DOHH2 (cell line): ENCODE data around the gene DLEC1.

Source experiments
- H3F3A ChIP-seq: fragments of 200-600 bp; sonication (generic), shearing (Covaris generic); 2 replicates; pipeline ENCODE4 v1.6.0; 2016; ENCODE audit warnings: antibody characterized with exemption, mild to moderate bottlenecking; ENCODE audit not compliant: control insufficient read depth, insufficient read depth
- H3K27ac ChIP-seq: fragments of 200-600 bp; sonication (generic); 2 replicates; pipeline ENCODE4 v1.5.1; 2014; ENCODE audit warnings: low read depth, mild to moderate bottlenecking, low read length, moderate library complexity
- H3K27me3 ChIP-seq: fragments of 200-600 bp; sonication (generic); 2 replicates; pipeline ENCODE4 v1.6.1; 2014; ENCODE audit warnings: mild to moderate bottlenecking, low read length, mixed read lengths; ENCODE audit not compliant: control insufficient read depth
- H3K36me3 ChIP-seq: fragments of 200-600 bp; sonication (generic); 2 replicates; pipeline ENCODE4 v1.6.1; 2014; ENCODE audit warnings: mild to moderate bottlenecking, low read length, moderate library complexity, mixed read lengths; ENCODE audit not compliant: control insufficient read depth
- H3K4me1 ChIP-seq: fragments of 200-600 bp; sonication (generic); 2 replicates; pipeline ENCODE4 v1.6.1; 2014; ENCODE audit warnings: mild to moderate bottlenecking, low read length, mixed read lengths; ENCODE audit not compliant: control insufficient read depth
- H3K4me2 ChIP-seq: fragments of 200-600 bp; sonication (generic); 2 replicates; pipeline ENCODE4 v1.6.0; 2014; ENCODE audit warnings: mild to moderate bottlenecking, low read length, moderate library complexity
- H3K4me3 ChIP-seq: fragments of 200-600 bp; sonication (generic); 2 replicates; pipeline ENCODE4 v1.5.1; 2014; ENCODE audit warnings: mild to moderate bottlenecking, low read length, mixed read lengths
- H3K79me2 ChIP-seq: fragments of 200-600 bp; sonication (generic); 2 replicates; pipeline ENCODE4 v1.6.1; 2014; ENCODE audit warnings: mild to moderate bottlenecking, low read length, mixed read lengths; ENCODE audit not compliant: control insufficient read depth
- H3K9me2 ChIP-seq: fragments of 200-600 bp; sonication (generic); replicated peaks from 2 replicates; pipeline ENCODE4 v1.6.1; 2014; ENCODE audit warnings: mild to moderate bottlenecking, low read length, mixed read lengths; ENCODE audit not compliant: control insufficient read depth
- H3K9me3 ChIP-seq: fragments of 200-600 bp; sonication (generic); 2 replicates; pipeline ENCODE4 v1.6.1; 2014; ENCODE audit warnings: antibody characterized with exemption, low read length, mixed read lengths; ENCODE audit not compliant: control insufficient read depth, insufficient read depth
- H4K20me1 ChIP-seq: fragments of 200-600 bp; sonication (generic); 2 replicates; pipeline ENCODE4 v1.6.0; 2014; ENCODE audit warnings: low read depth, mild to moderate bottlenecking, antibody characterized with exemption, low read length, moderate library complexity; ENCODE audit not compliant: control insufficient read depth, insufficient read depth
- EZH2phosphoT487 ChIP-seq: fragments of 200-600 bp; sonication (generic); IDR thresholded peaks from 2 replicates; pipeline ENCODE4 v1.6.1; 2017; ENCODE audit warnings: borderline replicate concordance, mild to moderate bottlenecking, antibody characterized with exemption, low read length, moderate library complexity, mixed read lengths
- TF ChIP-seq, protein P1 (sequence below): fragments of 200-600 bp; sonication (generic); IDR thresholded peaks from one replicate; pipeline ENCODE4 v1.5.1; 2014; ENCODE audit warnings: antibody characterized with exemption, mild to moderate bottlenecking, low read depth, low read length; ENCODE audit not compliant: poor library complexity, severe bottlenecking

Gene DLEC1

DNA sequence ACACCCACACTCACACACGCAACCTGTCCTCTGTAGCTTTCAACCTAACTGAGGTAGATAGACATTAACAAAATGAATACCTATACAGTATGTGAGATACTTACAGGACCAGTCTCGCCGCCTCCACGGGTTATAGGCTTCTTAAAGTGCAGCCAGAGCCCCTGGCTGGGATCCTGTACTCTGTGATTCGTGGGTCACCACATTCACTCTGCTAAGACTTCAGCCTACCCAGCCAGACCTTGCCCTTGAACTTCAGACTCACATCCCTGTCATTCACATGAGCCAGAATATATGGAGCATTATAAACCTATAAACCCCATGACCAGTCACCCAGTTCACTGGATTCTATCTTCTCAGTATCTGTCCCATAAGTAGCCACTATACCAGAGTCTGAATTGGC, 1.4 kb downstream of the DLEC1 start:
- no peak for TF ChIP-seq EZH2phosphoT487
- TF ChIP-seq, protein P1, sequence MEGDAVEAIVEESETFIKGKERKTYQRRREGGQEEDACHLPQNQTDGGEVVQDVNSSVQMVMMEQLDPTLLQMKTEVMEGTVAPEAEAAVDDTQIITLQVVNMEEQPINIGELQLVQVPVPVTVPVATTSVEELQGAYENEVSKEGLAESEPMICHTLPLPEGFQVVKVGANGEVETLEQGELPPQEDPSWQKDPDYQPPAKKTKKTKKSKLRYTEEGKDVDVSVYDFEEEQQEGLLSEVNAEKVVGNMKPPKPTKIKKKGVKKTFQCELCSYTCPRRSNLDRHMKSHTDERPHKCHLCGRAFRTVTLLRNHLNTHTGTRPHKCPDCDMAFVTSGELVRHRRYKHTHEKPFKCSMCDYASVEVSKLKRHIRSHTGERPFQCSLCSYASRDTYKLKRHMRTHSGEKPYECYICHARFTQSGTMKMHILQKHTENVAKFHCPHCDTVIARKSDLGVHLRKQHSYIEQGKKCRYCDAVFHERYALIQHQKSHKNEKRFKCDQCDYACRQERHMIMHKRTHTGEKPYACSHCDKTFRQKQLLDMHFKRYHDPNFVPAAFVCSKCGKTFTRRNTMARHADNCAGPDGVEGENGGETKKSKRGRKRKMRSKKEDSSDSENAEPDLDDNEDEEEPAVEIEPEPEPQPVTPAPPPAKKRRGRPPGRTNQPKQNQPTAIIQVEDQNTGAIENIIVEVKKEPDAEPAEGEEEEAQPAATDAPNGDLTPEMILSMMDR, result no peak

DNA sequence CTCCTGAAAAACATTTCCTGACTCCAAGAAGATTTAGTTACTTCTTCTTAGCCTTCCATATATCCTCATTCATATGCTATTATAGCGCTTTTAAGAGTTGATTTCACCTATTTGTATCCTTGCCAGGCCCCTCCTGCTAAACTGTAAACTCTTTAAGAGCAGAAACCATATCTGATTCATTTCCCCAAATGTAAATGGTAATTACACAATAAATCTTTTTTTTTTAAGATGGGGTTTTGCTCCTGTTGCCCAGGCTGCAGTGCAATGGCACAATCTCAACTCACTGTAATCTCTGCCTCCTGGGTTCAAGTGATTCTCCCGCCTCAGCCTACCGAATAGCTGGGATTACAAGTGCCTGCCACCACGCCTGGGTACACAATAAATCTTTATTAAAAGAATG, 4.5 kb downstream of the DLEC1 start:
- peaks cover 25% of the 10 kb centered on the region for H3K27me3 ChIP-seq
- TF ChIP-seq, protein P1, result no peak

More for the DNA sequence above, 1.4 kb downstream of the DLEC1 start:
- H3K79me2 ChIP-seq, result no peaks in the 10 kb centered on the region
- no peak overlapping the region for H3K27ac ChIP-seq
- no peaks in the 10 kb centered on the region for H3K9me2 ChIP-seq
- no peaks in the 10 kb centered on the region for H4K20me1 ChIP-seq
- H3F3A ChIP-seq, result no peaks in the 10 kb centered on the region
- peaks cover 18% of the 10 kb centered on the region for H3K4me1 ChIP-seq
- no peaks in the 10 kb centered on the region for H3K9me3 ChIP-seq
- H3K27me3 ChIP-seq, result peaks cover 22% of the 10 kb centered on the region
- no peak overlapping the region for H3K4me3 ChIP-seq
- H3K4me2 ChIP-seq, result no peak overlapping the region
- no peaks in the 10 kb centered on the region for H3K36me3 ChIP-seq

DNA sequence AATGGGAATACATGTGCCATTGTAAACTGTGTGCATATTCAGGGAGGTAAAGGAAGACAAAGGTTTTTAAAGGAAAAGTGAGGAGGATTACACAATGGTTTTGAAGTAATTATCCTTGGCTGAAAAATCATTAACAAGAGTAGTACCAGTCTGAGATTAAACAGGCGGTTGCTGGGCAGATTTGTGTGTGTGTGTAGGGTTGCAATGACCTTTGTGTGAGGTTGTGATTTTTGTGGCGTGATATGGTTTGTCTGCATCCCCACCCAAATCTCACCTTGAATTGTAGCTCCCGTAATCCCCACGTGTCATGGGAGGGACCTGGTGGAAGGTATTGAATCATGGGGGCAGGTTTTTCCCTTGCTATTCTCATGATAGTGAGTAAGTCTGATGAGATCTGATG, 7.0 kb downstream of the DLEC1 start:
- Histone ChIP-seq H3K9me3 (no peaks in the 10 kb centered on the region), H3K27me3 (peaks cover 5% of the 10 kb centered on the region; the same call in 1 of the 2 replicates), H3K27ac (no peak overlapping the region), H3K4me3 (no peak overlapping the region), H3K79me2 (no peaks in the 10 kb centered on the region), H3K9me2 (no peaks in the 10 kb centered on the region), H3K36me3 (no peaks in the 10 kb centered on the region), H3F3A (no peaks in the 10 kb centered on the region), H3K4me1 (no peaks in the 10 kb centered on the region), H4K20me1 (no peaks in the 10 kb centered on the region), H3K4me2 (no peak overlapping the region)
- TF ChIP-seq, protein P1, result no peak
- TF ChIP-seq EZH2phosphoT487, result no peak

More for the DNA sequence above, 4.5 kb downstream of the DLEC1 start:
- Histone ChIP-seq H3K4me1 (peaks cover 18% of the 10 kb centered on the region), H3K4me2 (no peak overlapping the region), H4K20me1 (no peaks in the 10 kb centered on the region), H3K36me3 (no peaks in the 10 kb centered on the region), H3K79me2 (no peaks in the 10 kb centered on the region), H3K27ac (no peak overlapping the region), H3K9me3 (no peaks in the 10 kb centered on the region), H3K4me3 (no peak overlapping the region), H3F3A (no peaks in the 10 kb centered on the region), H3K9me2 (no peaks in the 10 kb centered on the region)

DNA sequence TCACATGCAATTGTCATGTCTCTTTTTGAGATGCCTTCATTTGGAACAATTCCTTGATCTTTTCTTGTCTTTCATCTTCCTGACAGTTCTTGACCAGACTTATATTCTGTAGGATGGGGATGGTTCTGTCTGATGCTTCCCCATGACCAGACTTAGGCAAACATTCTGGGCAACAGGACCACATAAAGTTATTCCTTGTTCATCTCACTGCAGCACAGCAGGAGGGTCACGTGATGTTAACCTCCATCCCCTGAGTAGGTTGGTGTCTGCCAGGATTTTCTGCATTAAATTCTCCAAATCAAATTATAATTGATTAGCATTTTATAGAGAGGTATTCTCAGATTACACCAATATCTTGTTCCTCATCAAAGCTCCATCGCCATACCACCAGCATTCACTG, 7.8 kb downstream of the DLEC1 start:
- Histone ChIP-seq H3K9me3 (no peaks in the 10 kb centered on the region), H3F3A (no peaks in the 10 kb centered on the region), H3K79me2 (no peaks in the 10 kb centered on the region), H4K20me1 (no peaks in the 10 kb centered on the region), H3K4me3 (no peak overlapping the region), H3K27me3 (peaks cover 5% of the 10 kb centered on the region; the same call in 1 of the 2 replicates), H3K27ac (no peak overlapping the region), H3K36me3 (no peaks in the 10 kb centered on the region), H3K4me1 (no peaks in the 10 kb centered on the region), H3K4me2 (no peak overlapping the region), H3K9me2 (no peaks in the 10 kb centered on the region)
- TF ChIP-seq EZH2phosphoT487, result no peak
- TF ChIP-seq, protein P1, result no peak
